Pancreas (tissue), 10 donors: Measurements from ENCODE around the gene PDZD4. TPM values are rescaled to one million over a fixed set of nuclear protein-coding genes. Genes with fewer than 3 reads are reported as not detected.

Experiments
- ATAC-seq, 4 donors: fragments of 200-7000 bp; cut with Tn5 transposase; one replicate each; pipeline versions ENCODE4 v1.8.0 to v1.9.1; 2020; ENCODE audit warnings: mild to moderate bottlenecking in 4 of 4, moderate library complexity in 4 of 4
- DNase-seq, 6 donors: peaks; one replicate each; pipeline ENCODE4 v3.0.0-alpha.2; 2020
- FAIRE-seq: peaks from 2 replicates; lab custom pipeline; 2012; peaks lifted over from hg19 to GRCh38; lab: Jason Lieb, UNC
- H3K27ac ChIP-seq, 4 donors: fragments of 200-600 bp; sonication (generic); 1 replicate in 3 of 4; 2 replicates in 1 of 4; pipeline versions ENCODE4 v1.5.0 to v1.8.0; 2020
- H3K27me3 ChIP-seq, 4 donors: fragments of 200-600 bp; one replicate each; pipeline ENCODE4 v1.8.0; 2021
- H3K36me3 ChIP-seq, 3 donors: fragments of 200-600 bp; sonication (generic) in 1 of 3; one replicate each; pipeline versions ENCODE4 v1.5.0 to v1.8.0; 2020 to 2021
- H3K4me1 ChIP-seq, 3 donors: fragments of 200-600 bp; one replicate each; pipeline ENCODE4 v1.8.0; 2021
- H3K4me3 ChIP-seq, 4 donors: fragments of 200-600 bp; sonication (generic) in 2 of 4; one replicate each; pipeline versions ENCODE4 v1.5.0 to v1.8.0; 2020 to 2021
- H3K9me3 ChIP-seq, 4 donors: fragments of 200-600 bp; one replicate each; pipeline ENCODE4 v1.8.0; 2021
- CTCF ChIP-seq, 4 donors: fragments of 200-600 bp; sonication (generic) in 3 of 4; IDR thresholded peaks; one replicate each; pipeline versions ENCODE4 v1.5.0 to v1.8.0; 2021; ENCODE audit warnings: antibody characterized with exemption in 4 of 4
- WGBS, 2 donors: extraction: QIAGEN DNeasy Blood & Tissue Kit; methylation state at CpG; one replicate each; pipeline ENCODE4 v1.1.7; 2013; 5-methylcytosine and 5-hydroxymethylcytosine counted together
- intact Hi-C, 3 donors: fragments of 100-400 bp; cut with DNase I; formaldehyde crosslinking; loops; one replicate each; pipeline versions ENCODE4 v1.11.1 to v1.14.2; 2022
- polyA plus RNA-seq, 2 donors: library from polyadenylated mRNA; stranded (reverse); fragments of 200-250 nt; gene quantifications; one replicate each; pipeline ENCODE4 v1.2.3, GENCODE V29; 2013
- total RNA-seq, 6 donors: library from RNA; stranded (reverse); fragmentation: NEBNext Ultra II Directional in 4 of 6; extraction: Animal tissue kit (Norgen Biotek cat#: 25700) in 4 of 6; gene quantifications; one replicate each; pipeline versions ENCODE4 v1.2.1 to v1.2.4, GENCODE V29; 2021 to 2023
- donor health status: healthy with polysubstance abuse.
- donor health status: DM: no; HTN: no; CAD: no; lungs with moderate emphysema.
- donor health status: DM: no; HTN: no; CAD: no.
- donor health status: control.
- donor health status: control.
- donor health status: Bipolar disorder and iron deficiency.
- donor health status: DM: yes; HTN: yes; CAD: no.
- donor health status: DM: no; HTN: no; CAD: no.
- donor health status: DM: no; HTN: no; CAD: no.
- donor health status: DM: yes; HTN: yes; CAD: no.

Gene PDZD4
- total and polyA plus RNA-seq, 8 donors = 0.79 to 15.2 (median 1.6) TPM

GRCh38 chrX:153816831-153817690 is 13.3 kb downstream of the PDZD4 start:
- Histone ChIP-seq H3K4me3 (no peak overlapping the region), H3K27me3 (peaks cover 0 to 17% (median 0%) of the 10 kb centered on the region in 4 donors), H3K36me3 (no peaks in the 10 kb centered on the region), H3K9me3 (no peaks in the 10 kb centered on the region), H3K4me1 (no peaks in the 10 kb centered on the region), H3K27ac (no peak overlapping the region)
- no peak for TF ChIP-seq CTCF (IDR thresholded peaks at IDR 0.05)
- intact Hi-C loops = loop anchor here in 1 of 3 donors (10.0 kb wide), 1 partner anchor 58 kb away; no protein-coding TSS in a partner anchor
- no peak for DNase-seq
- no peak for FAIRE-seq
- ATAC-seq = no peak
- WGBS, 2 donors = 81 to 87% methylated on average over 25 of the region's 25 CpGs

DNA sequence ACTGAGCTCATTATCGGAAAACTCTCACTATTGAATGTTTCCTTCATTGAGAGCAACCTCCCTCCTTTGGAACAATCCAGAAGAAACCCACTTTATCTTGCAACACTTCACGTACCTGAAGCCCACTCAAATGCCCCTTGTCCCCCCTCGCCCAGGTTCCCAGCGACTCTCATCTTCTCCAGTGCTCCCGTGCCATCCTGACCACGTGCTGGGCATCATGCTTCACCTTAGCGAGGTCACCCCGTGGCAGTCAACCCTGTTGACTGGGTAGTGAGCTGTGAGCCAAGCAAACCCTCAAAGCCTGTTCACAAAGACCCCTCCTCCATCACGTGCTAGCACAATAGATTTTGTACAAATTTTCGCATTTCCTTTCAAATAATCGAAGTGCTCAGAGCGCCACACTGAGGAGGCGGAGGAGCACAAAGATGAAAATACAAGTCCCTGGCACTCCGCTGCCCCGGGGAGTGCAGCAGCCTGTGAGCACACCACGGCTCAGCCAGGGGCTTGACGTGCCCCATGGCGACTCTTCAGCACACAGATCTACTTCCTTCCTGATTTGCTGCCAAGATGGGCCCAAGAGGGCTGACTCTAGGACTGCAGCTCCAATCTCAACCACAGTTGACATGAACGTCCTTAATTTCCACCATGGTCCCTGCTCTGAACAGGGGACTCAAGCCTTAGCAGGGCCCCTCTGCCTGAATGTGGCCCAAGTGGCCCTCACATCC is 15.6 kb downstream of the PDZD4 start:
- no peak for ATAC-seq
- FAIRE-seq = no peak
- peaks cover 0 to 2% (median 0%) of the 10 kb centered on the region in 4 donors for H3K27me3 ChIP-seq
- no peak overlapping the region for H3K27ac ChIP-seq
- H3K9me3 ChIP-seq = no peaks in the 10 kb centered on the region
- intact Hi-C loops = loop anchor here in 1 of 3 donors (10.0 kb wide), 1 partner anchor 60 kb away; no protein-coding TSS in a partner anchor
- no peak overlapping the region for H3K4me3 ChIP-seq
- no peak for DNase-seq
- no peaks in the 10 kb centered on the region for H3K4me1 ChIP-seq
- no peaks in the 10 kb centered on the region for H3K36me3 ChIP-seq
- TF ChIP-seq CTCF (IDR thresholded peaks at IDR 0.05) = no peak
- WGBS, 2 donors = 65 to 74% methylated on average over 19 of the region's 19 CpGs

- Histone ChIP-seq H3K36me3 (no peaks in the 10 kb centered on the region), H3K4me1 (no peaks in the 10 kb centered on the region), H3K9me3 (no peaks in the 10 kb centered on the region), H3K27me3 (no peaks in the 10 kb centered on the region), H3K4me3 (no peak overlapping the region), H3K27ac (no peak overlapping the region)
- intact Hi-C loops = loop anchor here in 1 of 3 donors (10.0 kb wide), 1 partner anchor 62 kb away; no protein-coding TSS in a partner anchor
- FAIRE-seq (no peak), ATAC-seq (no peak), DNase-seq (no peak)
- 77 to 91% methylated on average over 5 of the region's 5 CpGs for whole genome bisulfite sequencing, 2 donors
- no peak for TF ChIP-seq CTCF (IDR thresholded peaks at IDR 0.05)
Observed at GRCh38 chrX:153813161-153813560, 17.2 kb downstream of the PDZD4 start.

- no peak for TF ChIP-seq CTCF (IDR thresholded peaks at IDR 0.05)
- 34 to 51% methylated on average over 14 of the region's 14 CpGs for WGBS, 2 donors
- no peaks in the 10 kb centered on the region for H3K27me3 ChIP-seq
- FAIRE-seq (no peak), ATAC-seq (no peak), DNase-seq (peak in 1 of 6 donors; percentile 28)
- no peaks in the 10 kb centered on the region for H3K9me3 ChIP-seq
- H3K4me3 ChIP-seq = no peak overlapping the region
- H3K36me3 ChIP-seq = no peaks in the 10 kb centered on the region
- H3K4me1 ChIP-seq = no peaks in the 10 kb centered on the region
- no peak overlapping the region for H3K27ac ChIP-seq
- intact Hi-C loops = loop anchor here in 1 of 3 donors (10.0 kb wide), 1 partner anchor 63 kb away; no protein-coding TSS in a partner anchor
Observed at GRCh38 chrX:153812220-153812619, 18.1 kb downstream of the PDZD4 start.
